Subcutaneous adipose tissue (tissue), 4 donors: ENCODE measurements around the gene IL17RB. TPM values are rescaled to one million over a fixed set of nuclear protein-coding genes. Genes with fewer than 3 reads are reported as not detected.

Experiments
- CTCF ChIP-seq: fragments of 450-650 bp; IDR thresholded peaks from one replicate; pipeline ENCODE4 v1.5.1; 2016; ENCODE audit warnings: low read depth, mild to moderate bottlenecking, control low read depth, antibody characterized with exemption, moderate library complexity
- total RNA-seq, 4 donors: library from RNA; depleted of rRNA; stranded (reverse); fragments of >200 nt; gene quantifications; one replicate each; pipeline ENCODE4 v1.1.0, GENCODE V29; 2016

IL17RB gene
- total RNA-seq, 4 donors from 2014 or later, result 0.49 to 1.4 (median 1.1) TPM; not detected in 1

GRCh38 chr3:53808496-53808895 is 37.9 kb upstream of the IL17RB start:
- no peak for TF ChIP-seq CTCF

- no peak for TF ChIP-seq CTCF
Observed at GRCh38 chr3:53809267-53809666, 37.1 kb upstream of the IL17RB start.

DNA sequence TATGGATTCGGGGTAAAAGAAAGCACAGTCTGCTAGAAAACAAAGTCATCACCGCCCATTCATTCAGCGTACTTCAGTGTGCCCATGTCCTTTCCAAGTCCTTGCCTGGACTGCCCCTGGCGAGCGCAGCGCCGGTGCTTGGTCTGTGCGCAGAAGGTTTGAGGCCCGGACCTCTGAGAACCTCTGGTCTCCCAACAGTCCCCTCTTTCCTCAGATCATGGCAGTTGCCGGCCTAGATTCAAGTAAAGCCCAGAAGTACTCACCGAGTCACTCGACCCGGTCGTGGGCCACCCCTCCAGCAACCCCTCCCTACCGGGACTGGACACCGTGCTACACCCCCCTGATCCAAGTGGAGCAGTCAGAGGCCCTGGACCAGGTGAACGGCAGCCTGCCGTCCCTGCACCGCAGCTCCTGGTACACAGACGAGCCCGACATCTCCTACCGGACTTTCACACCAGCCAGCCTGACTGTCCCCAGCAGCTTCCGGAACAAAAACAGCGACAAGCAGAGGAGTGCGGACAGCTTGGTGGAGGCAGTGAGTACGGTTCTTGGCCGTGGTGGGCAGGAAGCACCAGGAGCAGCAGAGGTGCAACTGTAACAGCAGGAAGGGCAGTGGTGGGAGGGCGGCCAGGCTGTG is 36.5 kb upstream of the IL17RB start:
- no peak for TF ChIP-seq CTCF

DNA sequence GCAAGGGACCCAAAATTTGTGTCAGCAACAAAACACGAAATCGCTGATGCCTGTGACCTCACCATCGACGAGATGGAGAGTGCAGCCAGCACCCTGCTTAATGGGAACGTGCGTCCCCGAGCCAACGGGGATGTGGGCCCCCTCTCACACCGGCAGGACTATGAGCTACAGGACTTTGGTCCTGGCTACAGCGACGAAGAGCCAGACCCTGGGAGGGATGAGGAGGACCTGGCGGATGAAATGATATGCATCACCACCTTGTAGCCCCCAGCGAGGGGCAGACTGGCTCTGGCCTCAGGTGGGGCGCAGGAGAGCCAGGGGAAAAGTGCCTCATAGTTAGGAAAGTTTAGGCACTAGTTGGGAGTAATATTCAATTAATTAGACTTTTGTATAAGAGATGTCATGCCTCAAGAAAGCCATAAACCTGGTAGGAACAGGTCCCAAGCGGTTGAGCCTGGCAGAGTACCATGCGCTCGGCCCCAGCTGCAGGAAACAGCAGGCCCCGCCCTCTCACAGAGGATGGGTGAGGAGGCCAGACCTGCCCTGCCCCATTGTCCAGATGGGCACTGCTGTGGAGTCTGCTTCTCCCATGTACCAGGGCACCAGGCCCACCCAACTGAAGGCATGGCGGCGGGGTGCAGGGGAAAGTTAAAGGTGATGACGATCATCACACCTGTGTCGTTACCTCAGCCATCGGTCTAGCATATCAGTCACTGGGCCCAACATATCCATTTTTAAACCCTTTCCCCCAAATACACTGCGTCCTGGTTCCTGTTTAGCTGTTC is 35.0 kb upstream of the IL17RB start:
- TF ChIP-seq CTCF, result no peak

GRCh38 chr3:53812434-53812833 is 33.9 kb upstream of the IL17RB start:
- TF ChIP-seq CTCF, result no peak

DNA sequence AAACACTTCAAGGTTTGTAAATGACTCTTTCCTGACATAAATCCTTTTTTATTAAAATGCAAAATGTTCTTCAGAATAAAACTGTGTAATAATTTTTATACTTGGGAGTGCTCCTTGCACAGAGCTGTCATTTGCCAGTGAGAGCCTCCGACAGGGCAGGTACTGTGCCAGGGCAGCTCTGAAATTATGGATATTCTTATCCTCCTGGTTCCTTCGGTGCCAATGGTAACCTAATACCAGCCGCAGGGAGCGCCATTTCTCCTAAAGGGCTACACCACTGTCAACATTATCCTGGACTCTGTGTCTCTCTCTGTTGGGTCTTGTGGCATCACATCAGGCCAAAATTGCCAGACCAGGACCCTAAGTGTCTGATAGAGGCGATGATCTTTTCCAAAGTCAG is 33.1 kb upstream of the IL17RB start:
- no peak for TF ChIP-seq CTCF

- TF ChIP-seq CTCF, result no peak
Observed at GRCh38 chr3:53813876-53814275, 32.5 kb upstream of the IL17RB start.
